Trophoblast cell (in vitro differentiated cells and primary cell): ENCODE data around the gene FN3K.

Experiments used
- DNase-seq, 2 donors: peaks; one replicate each; pipeline ENCODE4 v3.0.0-alpha.2; 2016
- H2AFZ ChIP-seq: 2 replicates; pipeline ENCODE4 v1.6.1; 2013; ENCODE audit warnings: low read length, moderate library complexity, mild to moderate bottlenecking; ENCODE audit not compliant: insufficient read depth, poor library complexity
- H2AK5ac ChIP-seq: 2 replicates; pipeline ENCODE4 v1.6.1; 2013; ENCODE audit warnings: mild to moderate bottlenecking, low read length
- H2BK120ac ChIP-seq: 2 replicates; pipeline ENCODE4 v1.6.1; 2013; ENCODE audit warnings: low read length, mild to moderate bottlenecking, moderate library complexity; ENCODE audit not compliant: insufficient read depth, poor library complexity
- H2BK12ac ChIP-seq: 2 replicates; pipeline ENCODE4 v1.6.1; 2013; ENCODE audit warnings: mild to moderate bottlenecking, low read length, moderate library complexity
- H2BK5ac ChIP-seq: 2 replicates; pipeline ENCODE4 v1.6.1; 2013; ENCODE audit warnings: low read length, low read depth, moderate library complexity, mild to moderate bottlenecking; ENCODE audit not compliant: poor library complexity
- H3K14ac ChIP-seq: 2 replicates; pipeline ENCODE4 v1.6.1; 2013; ENCODE audit warnings: mild to moderate bottlenecking, low read length
- H3K18ac ChIP-seq: 2 replicates; pipeline ENCODE4 v1.6.1; 2013; ENCODE audit warnings: mild to moderate bottlenecking, low read length
- H3K23ac ChIP-seq: 2 replicates; pipeline ENCODE4 v1.6.1; 2013; ENCODE audit warnings: low read length
- H3K27ac ChIP-seq: 2 replicates; pipeline ENCODE4 v1.5.1; 2013; ENCODE audit warnings: low read depth, mild to moderate bottlenecking, inconsistent platforms, low read length, moderate library complexity
- H3K27me3 ChIP-seq: 2 replicates; pipeline ENCODE4 v1.6.1; 2013; ENCODE audit warnings: inconsistent platforms, mild to moderate bottlenecking, low read length, moderate library complexity; ENCODE audit not compliant: insufficient read depth
- H3K36me3 ChIP-seq, 2 experiments: 1 replicate in 1 of 2; 2 replicates in 1 of 2; pipeline ENCODE4 v1.6.1; 2013; ENCODE audit warnings: low read length in 2 of 2, mild to moderate bottlenecking in 2 of 2, moderate library complexity in 1 of 2; ENCODE audit not compliant: insufficient read depth in 2 of 2, control insufficient read depth in 1 of 2
- H3K4ac ChIP-seq: 2 replicates; pipeline ENCODE4 v1.6.1; 2013; ENCODE audit warnings: low read depth, mild to moderate bottlenecking, low read length, moderate library complexity
- H3K4me1 ChIP-seq, 2 experiments: 1 replicate in 1 of 2; 2 replicates in 1 of 2; pipeline ENCODE4 v1.6.1; 2013; ENCODE audit warnings: low read length in 2 of 2, mild to moderate bottlenecking in 2 of 2, moderate library complexity in 1 of 2; ENCODE audit not compliant: insufficient read depth in 2 of 2, control insufficient read depth in 1 of 2
- H3K4me2 ChIP-seq: 2 replicates; pipeline ENCODE4 v1.6.1; 2013; ENCODE audit warnings: inconsistent platforms, mild to moderate bottlenecking, low read length, moderate library complexity
- H3K4me3 ChIP-seq: 2 replicates; pipeline ENCODE4 v1.5.1; 2013; ENCODE audit warnings: mild to moderate bottlenecking, low read depth, low read length, inconsistent platforms
- H3K79me1 ChIP-seq: one replicate; pipeline ENCODE4 v1.6.1; 2013; ENCODE audit warnings: low read length
- H3K79me2 ChIP-seq: 2 replicates; pipeline ENCODE4 v1.6.1; 2013; ENCODE audit warnings: low read length, mild to moderate bottlenecking; ENCODE audit not compliant: control insufficient read depth, insufficient read depth, poor library complexity
- H3K9ac ChIP-seq: 2 replicates; pipeline ENCODE4 v1.6.1; 2013; ENCODE audit warnings: mild to moderate bottlenecking, low read length
- H3K9me3 ChIP-seq: 2 replicates; pipeline ENCODE4 v1.6.1; 2013; ENCODE audit warnings: low read depth, mild to moderate bottlenecking, control low read depth, inconsistent platforms, low read length; ENCODE audit not compliant: insufficient read depth
- H4K12ac ChIP-seq: 2 replicates; pipeline ENCODE4 v1.6.1; 2013; ENCODE audit warnings: low read depth, mild to moderate bottlenecking, low read length, moderate library complexity
- H4K8ac ChIP-seq: 2 replicates; pipeline ENCODE4 v1.6.1; 2013; ENCODE audit warnings: low read depth, mild to moderate bottlenecking, low read length, moderate library complexity
- H4K91ac ChIP-seq: one replicate; pipeline ENCODE4 v1.6.1; 2013; ENCODE audit warnings: low read depth, mild to moderate bottlenecking, low read length, moderate library complexity
- WGBS: extraction: QIAGEN DNeasy Blood & Tissue Kit; methylation state at CpG from one replicate; pipeline ENCODE4 v1.1.7; 2013; ENCODE audit warnings: missing lambda C conversion rate; ENCODE audit not compliant: insufficient read length, insufficient coverage; ENCODE audit errors: extremely low coverage; 5-methylcytosine and 5-hydroxymethylcytosine counted together

The FN3K gene

GRCh38 chr17:82791532-82791931, 56.1 kb downstream of the FN3K start:
- Histone ChIP-seq H3K27me3 (no peaks in the 10 kb centered on the region), H3K14ac (no peak overlapping the region), H3K4ac (no peak overlapping the region), H3K79me1 (no peaks in the 10 kb centered on the region), H3K36me3 (no peaks in the 10 kb centered on the region), H2BK120ac (no peak overlapping the region), H4K8ac (no peak overlapping the region), H4K12ac (no peak overlapping the region), H3K18ac (no peak overlapping the region), H3K4me2 (no peak overlapping the region), H2AK5ac (no peak overlapping the region), H2BK5ac (no peak overlapping the region), H2AFZ (no peak overlapping the region), H4K91ac (no peak overlapping the region), H2BK12ac (no peak overlapping the region), H3K27ac (no peak overlapping the region), H3K9me3 (no peaks in the 10 kb centered on the region), H3K23ac (no peak overlapping the region), H3K4me1 (peaks cover 0 to 11% of the 10 kb centered on the region in 2 experiments), H3K4me3 (no peak overlapping the region), H3K79me2 (no peaks in the 10 kb centered on the region), H3K9ac (no peak overlapping the region)
- peak; percentile 86 to 95 for DNase-seq
- WGBS, result no CpG with 5 or more reads among the region's 12 CpGs

- H4K91ac ChIP-seq, result no peak overlapping the region
- H3K27me3 ChIP-seq, result no peaks in the 10 kb centered on the region
- WGBS, result no CpG with 5 or more reads among the region's 15 CpGs
- H3K23ac ChIP-seq, result no peak overlapping the region
- H3K27ac ChIP-seq, result no peak overlapping the region
- H2AK5ac ChIP-seq, result no peak overlapping the region
- no peak overlapping the region for H2BK12ac ChIP-seq
- H3K4me3 ChIP-seq, result no peak overlapping the region
- no peak overlapping the region for H2BK120ac ChIP-seq
- H2AFZ ChIP-seq, result no peak overlapping the region
- no peak overlapping the region for H3K14ac ChIP-seq
- H3K4me2 ChIP-seq, result no peak overlapping the region
- H3K4ac ChIP-seq, result no peak overlapping the region
- H3K79me1 ChIP-seq, result no peaks in the 10 kb centered on the region
- H3K4me1 ChIP-seq, result peaks cover 0 to 11% of the 10 kb centered on the region in 2 experiments
- DNase-seq, result no peak
- H4K12ac ChIP-seq, result no peak overlapping the region
- no peak overlapping the region for H2BK5ac ChIP-seq
- no peak overlapping the region for H3K9ac ChIP-seq
- H3K9me3 ChIP-seq, result no peaks in the 10 kb centered on the region
- peaks cover 0 to 7% of the 10 kb centered on the region in 2 experiments for H3K36me3 ChIP-seq
- H3K79me2 ChIP-seq, result no peaks in the 10 kb centered on the region
- H4K8ac ChIP-seq, result no peak overlapping the region
- no peak overlapping the region for H3K18ac ChIP-seq
These were observed 58.7 kb downstream of the FN3K start for GRCh38 chr17:82793974-82794630.

DNA sequence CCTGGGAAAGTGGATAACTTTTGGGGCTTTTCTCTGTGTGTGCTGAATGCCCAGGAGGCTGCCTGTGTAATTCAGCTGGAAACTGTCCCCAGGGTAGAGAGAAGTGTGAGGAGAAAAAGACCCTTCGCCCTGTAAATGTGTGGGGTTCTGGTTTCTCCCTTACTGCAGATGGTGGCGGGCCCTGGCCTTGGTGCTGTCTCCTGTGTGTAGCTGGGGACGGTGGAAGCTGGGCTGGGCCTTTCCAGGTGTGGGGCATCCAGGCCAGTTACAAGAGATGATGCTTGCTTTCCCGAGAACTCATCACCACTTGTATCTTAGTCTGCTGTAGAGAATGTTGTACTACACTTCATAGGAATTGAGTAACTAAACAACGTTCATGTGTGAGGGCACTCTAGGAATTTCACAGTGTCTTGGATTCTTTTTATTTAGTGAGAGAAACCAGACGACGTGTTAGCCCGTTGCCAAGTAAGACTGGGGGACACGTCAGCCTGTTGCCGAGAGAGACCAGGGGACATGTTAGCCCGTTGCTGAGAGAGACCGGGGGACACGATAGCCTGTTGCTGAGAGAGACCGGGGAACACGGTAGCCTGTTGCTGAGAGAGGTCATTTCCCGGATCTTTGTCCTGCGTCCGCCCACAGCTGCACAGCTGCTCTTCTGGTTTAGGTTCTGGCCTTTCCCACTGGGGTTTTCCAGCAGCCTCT, 59.5 kb downstream of the FN3K start:
- WGBS, result no CpG with 5 or more reads among the region's 18 CpGs
- no peak for DNase-seq
- no peak overlapping the region for H3K18ac ChIP-seq
- H3K23ac ChIP-seq, result no peak overlapping the region
- no peaks in the 10 kb centered on the region for H3K79me1 ChIP-seq
- H3K4me1 ChIP-seq, result peaks cover 0 to 11% of the 10 kb centered on the region in 2 experiments
- H3K27ac ChIP-seq, result no peak overlapping the region
- H2BK120ac ChIP-seq, result no peak overlapping the region
- no peaks in the 10 kb centered on the region for H3K27me3 ChIP-seq
- H3K9ac ChIP-seq, result no peak overlapping the region
- no peak overlapping the region for H4K8ac ChIP-seq
- no peak overlapping the region for H2AFZ ChIP-seq
- H3K4ac ChIP-seq, result no peak overlapping the region
- H2BK5ac ChIP-seq, result no peak overlapping the region
- no peak overlapping the region for H3K4me3 ChIP-seq
- no peak overlapping the region for H4K12ac ChIP-seq
- no peak overlapping the region for H4K91ac ChIP-seq
- H3K4me2 ChIP-seq, result no peak overlapping the region
- H2AK5ac ChIP-seq, result no peak overlapping the region
- H3K14ac ChIP-seq, result no peak overlapping the region
- peaks cover 2% of the 10 kb centered on the region for H3K9me3 ChIP-seq
- H3K36me3 ChIP-seq, result peaks cover 3 to 7% of the 10 kb centered on the region in 2 experiments
- H2BK12ac ChIP-seq, result no peak overlapping the region
- no peaks in the 10 kb centered on the region for H3K79me2 ChIP-seq

DNA sequence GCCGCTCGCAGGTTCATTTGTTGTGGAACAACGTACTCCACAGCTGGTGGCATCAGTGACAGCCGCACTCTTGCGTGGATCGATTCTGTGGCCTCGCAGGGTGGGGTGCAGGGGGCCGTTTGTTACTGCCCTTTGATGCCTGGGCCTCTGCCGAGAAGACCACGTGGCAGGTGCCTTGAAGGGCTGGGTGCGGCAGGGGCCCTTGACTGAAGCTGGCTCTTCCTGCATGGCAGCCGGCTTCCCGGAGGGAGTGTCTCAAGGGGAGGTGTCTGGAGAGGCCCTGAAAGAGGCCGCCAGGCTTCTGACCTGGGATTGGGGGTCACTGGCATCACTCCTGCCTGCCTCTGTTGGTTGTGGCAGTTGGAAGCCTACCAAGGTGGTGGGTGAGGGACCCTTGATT, 60.2 kb downstream of the FN3K start:
- no peak for DNase-seq
- Histone ChIP-seq H2AFZ (no peak overlapping the region), H2AK5ac (no peak overlapping the region), H3K18ac (no peak overlapping the region), H3K36me3 (peaks cover 6 to 7% of the 10 kb centered on the region in 2 experiments), H3K4me1 (peaks cover 0 to 11% of the 10 kb centered on the region in 2 experiments), H3K27me3 (no peaks in the 10 kb centered on the region), H2BK120ac (no peak overlapping the region), H3K9ac (no peak overlapping the region), H3K79me1 (no peaks in the 10 kb centered on the region), H3K4me3 (no peak overlapping the region), H2BK12ac (no peak overlapping the region), H3K4ac (no peak overlapping the region), H3K9me3 (peaks cover 3% of the 10 kb centered on the region), H3K27ac (no peak overlapping the region), H3K14ac (no peak overlapping the region), H4K12ac (no peak overlapping the region), H4K91ac (no peak overlapping the region), H2BK5ac (no peak overlapping the region), H3K4me2 (no peak overlapping the region), H4K8ac (no peak overlapping the region), H3K23ac (no peak overlapping the region), H3K79me2 (no peaks in the 10 kb centered on the region)
- WGBS, result no CpG with 5 or more reads among the region's 14 CpGs
